Activated T-helper 1 cell treated with anti-CD3 and anti-CD28 coated beads, Interleukin-2, amount 50 U/mL, for 16 hours (primary cell): Measurements from ENCODE around the gene UGT1A1.

Experiments
- DNase-seq, 2 donors: peaks; one replicate each; pipeline ENCODE4 v3.0.0-alpha.2; 2020; ENCODE audit warnings: low read depth in 1 of 2, low spot score in 1 of 2

UGT1A1 gene

DNA sequence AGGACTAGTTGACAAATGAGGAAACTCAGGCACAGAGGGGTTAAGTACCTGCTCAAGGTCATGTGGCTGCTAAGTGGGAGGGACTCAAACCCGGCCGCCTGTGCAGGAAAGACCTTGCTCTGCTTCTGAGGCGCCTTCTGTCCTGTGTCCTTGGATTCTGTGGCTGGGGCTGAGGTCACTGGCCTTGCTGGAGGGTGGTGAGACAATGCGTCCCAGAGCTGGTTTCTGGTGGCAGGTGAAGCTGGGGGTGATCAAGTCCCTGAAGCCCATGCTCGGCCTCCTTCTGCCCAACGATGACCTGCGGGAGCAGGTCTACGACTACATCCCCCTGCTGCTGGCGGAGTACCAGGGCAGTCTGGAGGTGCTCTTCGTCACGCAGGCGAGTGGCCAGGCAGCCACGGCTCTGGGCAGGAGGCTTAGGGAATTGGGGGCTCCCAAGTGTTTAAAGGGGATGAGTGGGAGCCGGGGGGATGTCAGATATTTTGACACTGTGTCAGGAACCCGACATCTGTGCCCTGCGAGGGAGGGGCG, 34.1 kb downstream of the UGT1A1 start:
- DNase-seq: no peak

DNA sequence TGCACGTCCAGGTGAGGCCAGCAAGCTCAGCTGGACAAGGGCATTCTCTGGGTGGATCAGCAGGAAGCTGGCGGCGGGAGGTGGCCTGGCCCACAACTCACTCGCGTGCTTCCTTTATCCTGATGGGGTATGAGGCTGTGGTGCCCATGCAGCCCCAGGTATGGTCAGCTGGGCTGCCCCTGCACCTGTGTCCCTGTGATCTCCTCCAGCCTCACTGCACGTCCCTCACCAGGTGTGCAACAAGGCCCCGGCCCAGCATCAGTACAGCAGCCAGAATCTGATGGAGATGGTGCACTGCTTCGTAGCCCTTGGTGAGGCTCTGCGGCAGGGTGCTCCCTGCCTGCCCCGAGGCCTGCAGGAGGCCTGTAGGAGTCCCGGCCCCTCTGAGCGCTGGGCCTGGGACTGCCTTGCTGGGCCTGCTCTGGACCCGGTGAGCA, 35.7 kb downstream of the UGT1A1 start:
- no peak for DNase-seq

DNA sequence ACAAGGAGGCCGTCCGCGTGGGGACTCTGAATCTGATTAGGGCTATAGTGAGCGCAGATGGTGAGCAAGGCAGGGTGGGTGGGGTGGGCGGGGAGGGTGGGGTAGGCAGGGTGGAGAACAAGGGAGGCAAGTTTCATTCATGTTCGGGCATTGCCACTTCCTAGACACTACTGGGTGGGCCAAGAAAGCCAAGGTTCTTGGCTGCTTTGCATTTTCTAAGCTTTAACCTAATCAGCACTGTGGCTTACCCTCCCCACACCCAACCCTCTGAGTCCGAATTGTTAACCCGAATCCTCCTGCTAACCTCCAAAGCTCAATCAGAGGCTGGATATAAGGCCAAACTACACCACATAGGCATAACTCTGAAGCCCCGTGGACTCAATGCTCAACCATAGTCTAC, 36.2 kb downstream of the UGT1A1 start:
- DNase-seq: no peak

DNA sequence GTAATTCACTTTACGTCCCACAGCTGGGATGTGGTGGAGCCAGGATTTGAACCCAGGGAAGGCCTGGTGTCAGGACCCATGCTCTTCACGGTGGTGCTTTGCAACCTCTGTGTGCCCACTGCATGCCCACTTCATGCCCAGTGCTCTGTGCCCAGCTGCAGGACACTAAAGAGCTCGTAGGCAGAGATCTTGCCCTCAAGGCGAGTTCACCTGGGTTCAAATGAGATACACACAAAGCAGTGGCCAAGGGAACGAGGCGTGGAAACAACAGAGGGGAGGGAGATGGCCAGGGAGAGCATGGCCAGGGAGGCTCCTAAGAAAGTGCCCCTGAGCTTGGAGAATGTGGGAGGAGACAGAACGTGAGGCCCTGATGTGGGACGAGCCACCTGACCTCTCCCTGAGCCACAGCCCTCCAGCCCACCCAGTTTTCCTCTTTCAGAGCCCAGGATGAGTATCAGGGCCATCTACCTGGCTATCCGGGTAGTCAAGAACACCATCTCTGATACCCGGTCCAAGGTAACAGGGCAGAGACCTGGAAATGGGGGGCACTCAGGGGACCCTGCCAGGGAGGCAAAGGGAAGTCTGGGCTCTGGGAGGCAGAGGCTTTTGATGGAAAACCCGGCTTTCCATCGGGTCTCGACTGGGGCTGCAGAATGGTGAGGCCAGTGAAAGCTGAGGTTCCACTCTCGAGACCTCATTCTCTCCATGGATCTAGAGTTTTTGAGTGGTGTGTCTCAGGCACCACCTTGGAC, 38.4 kb downstream of the UGT1A1 start:
- no peak for DNase-seq

DNA sequence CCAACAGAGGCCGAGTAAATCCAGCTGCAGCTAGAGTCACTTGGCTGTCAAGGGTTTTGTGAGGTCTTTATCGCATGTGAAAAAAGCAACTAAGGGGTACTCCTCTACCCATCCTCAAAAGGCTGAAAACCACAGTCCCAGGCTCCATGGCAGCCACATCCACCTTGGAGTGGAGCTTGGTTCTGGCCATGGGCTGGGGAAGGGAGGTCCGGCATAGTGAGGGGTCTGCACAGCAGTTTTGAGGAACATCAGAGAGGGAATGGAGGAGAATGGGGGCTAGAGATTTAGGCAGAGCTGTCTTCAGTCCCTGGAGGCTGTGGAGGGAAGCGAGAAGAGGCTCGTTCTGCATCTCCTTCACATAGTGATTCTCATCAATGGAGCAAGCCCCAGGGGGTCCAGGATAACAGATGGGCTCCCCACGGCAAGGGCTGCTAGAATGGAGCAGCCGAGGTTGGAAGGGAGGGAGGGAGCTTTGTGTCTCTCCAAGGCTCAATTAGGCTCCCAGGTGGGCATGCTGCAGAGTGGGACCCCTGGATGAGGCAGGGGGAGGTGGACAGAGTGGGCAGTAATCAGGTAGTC, 39.1 kb downstream of the UGT1A1 start:
- DNase-seq: no peak

DNA sequence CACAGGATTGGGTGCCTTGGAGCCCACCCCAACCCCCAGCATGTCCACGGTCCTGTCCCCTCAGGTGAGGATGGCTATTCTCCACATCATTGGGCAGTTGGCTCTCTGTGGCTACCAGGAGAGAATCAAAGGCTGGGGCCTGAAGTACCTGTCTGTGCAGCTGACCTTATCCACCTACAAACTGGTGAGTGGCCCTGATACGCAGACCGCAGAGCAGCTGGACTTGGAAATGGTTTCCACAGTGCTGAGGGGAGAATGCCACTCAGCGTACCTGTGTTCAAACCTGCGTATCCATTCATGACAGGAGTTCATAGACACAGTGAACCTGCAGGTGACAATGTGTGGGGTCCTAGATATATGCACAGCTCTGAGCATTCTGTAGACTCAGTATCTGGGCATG, 39.6 kb downstream of the UGT1A1 start:
- no peak for DNase-seq

DNA sequence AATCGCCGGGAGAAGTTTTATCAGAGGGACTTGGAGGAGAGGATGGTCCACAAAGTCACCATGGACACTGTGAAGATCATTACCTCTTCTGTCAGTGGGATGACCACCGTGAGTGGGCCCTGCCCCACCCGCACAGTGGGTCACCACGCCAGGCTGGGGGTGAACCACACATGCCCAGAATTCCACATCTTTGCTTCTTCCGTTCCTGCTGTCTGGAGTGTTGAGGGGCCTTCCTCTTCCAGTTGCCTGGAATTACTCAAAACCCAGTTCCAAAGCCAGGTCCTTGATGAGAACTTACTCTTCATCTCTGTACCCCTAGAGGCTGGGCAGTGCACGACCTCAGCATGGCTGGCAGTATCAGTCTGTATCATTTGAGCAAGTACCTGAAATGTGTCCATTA, 40.1 kb downstream of the UGT1A1 start:
- DNase-seq: no peak

DNA sequence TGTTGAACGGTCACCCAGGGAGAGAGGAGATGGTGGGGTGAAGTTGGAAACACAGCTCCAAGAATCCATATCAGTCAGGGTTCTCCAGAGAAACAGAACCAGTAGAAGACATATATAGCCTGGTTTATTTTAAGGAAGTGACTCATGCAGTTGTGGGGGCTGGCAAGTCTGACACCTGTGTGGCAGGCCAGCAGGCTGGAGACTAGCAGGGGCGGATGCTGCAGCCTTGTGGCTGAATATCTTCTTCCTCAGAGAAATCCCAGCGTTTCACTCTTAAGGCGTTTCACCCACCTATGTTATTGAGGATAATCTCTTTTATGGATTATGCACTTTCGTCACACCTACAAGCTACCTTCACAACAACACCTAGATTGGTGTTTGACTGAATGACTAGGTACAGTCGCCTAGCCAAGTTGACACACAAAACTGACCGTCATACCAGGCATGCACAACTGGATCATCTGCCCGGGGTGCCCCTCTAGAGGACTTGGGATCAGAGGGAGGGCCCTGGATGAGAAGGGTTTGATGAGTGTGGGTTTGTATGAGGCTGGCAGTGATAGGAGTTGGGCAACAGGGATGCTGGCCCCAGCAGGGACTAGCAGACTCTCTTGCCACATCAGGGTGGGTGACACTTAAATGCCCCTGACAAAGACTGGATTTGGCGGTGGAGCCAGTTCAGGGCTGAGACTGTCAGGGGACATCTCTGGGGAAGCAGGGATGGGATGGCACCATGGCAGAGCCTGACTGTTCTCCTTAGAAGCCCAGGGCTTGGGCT, 41.5 kb downstream of the UGT1A1 start:
- no peak for DNase-seq

DNA sequence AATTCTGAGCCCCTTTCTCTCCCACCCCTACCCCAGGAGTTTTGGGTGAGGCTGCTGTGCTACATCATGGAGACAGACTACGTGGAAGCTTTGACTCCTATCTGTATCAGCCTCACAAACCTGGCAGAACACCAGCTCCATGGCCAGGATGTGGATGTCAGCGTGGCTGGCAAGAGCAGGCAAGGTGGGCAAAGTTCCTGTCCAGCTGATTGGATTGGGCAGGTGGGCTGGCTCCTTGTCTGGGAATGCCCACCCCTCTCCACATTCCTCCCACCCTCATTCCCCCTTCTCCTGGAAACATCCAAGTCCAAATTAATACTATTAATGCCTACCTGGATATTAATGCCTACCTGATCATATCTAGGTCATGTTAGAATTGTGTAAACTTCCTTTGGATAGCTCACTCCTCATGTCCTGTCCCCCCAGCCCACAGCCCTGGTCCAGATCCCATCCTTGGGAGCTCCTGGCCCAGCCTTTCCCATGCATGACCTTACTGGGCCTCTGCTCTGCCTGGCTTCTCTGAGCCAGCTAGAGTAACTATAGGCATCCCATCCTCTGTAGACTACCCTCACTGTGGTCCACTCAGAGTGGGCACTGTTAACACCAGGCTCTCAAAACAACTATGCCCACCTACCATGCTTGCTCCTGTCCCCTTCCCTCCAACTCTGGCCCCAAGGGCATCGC, 42.2 kb downstream of the UGT1A1 start:
- no peak for DNase-seq

DNA sequence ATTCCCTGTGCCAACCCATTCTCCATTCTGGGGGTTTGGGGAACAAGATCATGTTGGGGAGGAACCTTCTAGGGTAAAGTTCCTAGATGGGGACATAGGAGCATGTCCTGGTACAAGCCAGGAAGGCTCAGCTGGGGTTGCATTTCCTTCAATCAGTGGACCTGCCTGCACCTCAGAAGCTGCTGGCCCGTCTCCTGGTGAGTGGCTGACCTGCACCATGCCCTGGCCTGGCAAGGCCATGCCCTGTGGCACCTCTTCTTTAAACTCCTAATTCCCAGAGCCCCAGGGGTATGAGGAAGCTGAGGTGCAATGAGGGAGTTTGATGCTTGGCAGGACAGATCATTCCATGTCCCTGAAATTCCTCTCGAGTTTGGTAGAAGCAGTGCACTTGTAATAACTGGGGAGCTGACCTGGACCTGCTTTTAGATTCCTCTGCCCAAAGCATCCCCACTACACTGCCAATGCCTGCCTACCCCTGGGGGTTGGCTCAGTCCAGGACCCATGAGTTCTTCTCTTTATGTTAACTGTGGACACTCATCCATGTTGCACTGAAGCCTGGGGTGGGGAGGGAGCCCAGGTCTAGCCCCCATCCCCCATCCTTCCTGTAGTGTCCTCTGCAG, 43.3 kb downstream of the UGT1A1 start:
- no peak for DNase-seq

DNA sequence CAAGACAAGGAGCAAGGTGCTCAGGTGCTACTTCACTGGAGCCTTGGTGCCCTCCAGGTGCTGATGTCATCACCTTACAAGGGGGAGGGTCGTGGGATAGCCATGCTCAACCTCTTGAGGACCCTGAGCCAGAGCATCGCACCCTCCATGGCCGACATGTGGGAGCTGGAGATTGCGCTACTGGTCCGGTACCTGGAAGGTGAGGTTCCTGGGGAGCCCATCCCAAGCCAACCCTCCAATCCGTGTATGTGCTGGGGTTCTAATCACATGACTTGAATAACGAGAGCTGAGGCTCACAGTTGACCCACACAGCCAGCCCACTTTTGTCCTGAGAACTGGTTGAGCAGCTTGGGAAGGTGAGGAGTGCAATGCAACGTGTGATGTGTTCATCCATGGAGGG, 43.9 kb downstream of the UGT1A1 start:
- DNase-seq: no peak

DNA sequence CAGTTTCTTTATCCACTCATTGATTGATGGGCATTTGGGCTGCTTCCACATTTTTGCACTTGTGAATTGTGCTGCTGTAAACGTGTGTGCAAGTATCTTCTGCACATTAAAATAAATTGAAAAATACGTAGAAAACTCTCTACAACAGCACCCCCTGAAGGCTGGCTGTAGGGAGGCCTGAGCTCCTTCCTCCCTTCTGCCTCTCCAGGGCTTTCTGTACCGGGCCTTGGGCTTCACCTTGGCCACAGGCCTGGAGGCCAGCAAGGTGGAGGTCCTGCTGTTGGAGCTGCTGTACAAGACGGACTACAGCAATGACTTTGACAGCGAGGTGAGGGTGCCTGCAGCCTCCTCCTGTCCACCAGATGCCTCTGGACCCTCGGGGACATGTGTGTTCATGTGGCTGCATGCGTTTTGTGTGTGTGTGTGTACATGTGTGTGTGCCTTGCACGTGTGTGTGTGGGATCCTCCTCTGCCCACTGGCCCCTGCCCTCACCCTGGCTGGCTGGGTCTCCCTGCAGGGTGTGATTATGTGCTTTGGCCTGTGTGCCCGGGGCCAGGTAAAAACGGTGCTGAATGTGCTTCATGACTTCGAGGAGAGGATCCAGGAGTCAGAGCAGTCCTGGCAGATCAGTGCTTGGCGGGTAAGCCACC, 47.3 kb downstream of the UGT1A1 start:
- no peak for DNase-seq

DNA sequence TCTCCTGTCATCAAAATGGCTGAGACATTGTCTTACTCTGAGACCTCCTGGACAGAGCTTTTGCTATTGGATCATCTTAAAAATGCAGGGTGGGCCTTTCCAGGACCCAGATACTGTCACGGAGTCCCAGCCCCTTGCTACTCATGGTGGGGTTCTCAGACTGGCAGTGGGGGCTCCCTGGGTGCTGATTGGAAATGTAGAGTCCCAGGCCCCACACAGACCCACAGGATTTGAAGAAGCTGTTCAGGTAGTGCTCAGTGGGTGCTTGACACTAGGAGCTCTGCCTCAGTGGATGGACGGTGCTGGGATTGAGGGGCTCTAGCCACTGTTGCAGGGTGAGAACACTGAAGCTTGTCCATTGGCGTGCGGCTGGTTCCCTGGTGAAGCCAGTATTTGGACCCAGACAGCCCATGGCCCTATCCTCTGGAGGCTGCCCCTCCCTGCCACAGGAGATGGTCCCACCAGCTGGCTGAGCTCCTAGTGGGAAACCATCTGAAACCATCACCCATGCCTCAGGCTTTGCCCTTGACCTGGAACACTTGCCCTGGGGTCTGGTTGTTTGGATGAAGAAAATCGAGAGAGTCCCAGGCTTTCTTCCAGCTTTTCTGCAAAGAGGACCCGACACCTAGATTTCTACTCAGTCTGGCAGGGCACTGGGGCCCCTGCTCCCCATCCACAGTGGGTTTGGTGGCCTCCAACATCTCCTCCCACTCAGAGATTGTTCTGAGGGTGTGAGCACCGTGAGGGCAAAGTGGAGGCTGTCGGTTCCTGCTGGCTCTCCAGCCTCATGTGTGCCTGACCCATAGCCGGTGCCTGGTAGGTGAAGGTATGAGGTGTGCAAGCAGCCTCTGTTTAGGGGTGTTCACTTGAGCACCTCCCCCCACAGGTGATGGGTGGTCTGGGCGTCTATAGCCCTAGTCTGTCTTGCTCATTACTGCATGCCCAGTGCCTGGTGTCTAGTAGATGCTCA, 48.2 kb downstream of the UGT1A1 start:
- no peak for DNase-seq

DNA sequence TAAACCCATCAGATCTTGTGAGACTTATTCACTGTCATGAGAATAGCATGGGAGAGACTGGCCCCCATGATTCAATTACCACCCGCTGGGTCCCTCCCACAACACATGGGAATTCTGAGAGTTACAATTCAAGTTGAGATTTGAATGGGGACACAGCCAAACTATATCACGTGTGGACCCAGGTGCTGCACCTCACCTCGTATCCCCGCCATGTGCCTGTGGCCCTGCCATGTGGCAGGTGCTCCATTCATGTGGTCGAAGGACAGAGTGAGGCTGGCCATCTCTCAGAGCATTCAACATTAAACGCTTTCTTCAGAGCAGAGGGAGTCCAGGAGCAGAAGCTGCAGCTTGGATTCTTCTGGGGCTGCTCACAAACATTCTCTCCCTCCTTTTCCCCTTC, 50.3 kb downstream of the UGT1A1 start:
- no peak for DNase-seq

DNA sequence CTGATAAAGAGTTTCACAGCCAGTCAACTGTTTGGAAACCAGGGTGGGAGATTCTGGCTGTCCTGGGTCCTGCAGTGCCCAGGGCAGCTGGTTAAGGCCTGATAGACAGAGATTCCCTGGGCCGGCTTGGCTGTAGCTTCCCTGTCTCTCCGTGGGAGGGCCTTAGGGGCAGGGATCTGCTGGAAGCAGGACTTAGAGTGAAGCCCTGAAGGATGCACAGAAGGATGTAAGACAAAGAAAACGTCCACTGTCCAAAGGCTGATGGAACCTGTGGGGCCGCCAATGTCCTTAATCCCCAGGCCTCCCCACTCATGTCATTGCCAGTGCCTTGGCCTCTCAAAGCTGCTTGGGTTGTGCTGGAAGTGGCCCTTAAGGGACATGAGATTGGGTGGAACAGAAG, 51.0 kb downstream of the UGT1A1 start:
- no peak for DNase-seq

DNA sequence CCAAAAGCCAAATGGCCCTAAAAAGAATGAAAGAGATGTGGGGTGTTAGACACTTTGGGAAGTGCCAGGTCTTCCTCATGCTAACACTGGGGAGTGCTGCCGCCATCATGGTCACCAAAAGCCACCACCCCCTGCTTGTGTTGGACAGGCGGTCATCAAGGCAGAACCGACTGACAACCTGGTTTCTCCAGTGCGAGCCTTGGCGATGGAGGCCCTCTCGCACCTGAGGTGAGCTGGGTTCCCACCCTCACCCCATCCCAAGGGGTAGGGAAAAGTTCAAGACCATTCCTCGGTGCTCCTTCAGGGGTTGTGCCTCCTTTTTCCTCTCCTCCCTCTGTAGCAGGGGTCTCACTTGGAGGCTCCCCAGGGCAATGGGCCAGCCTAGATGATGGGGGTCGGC, 51.7 kb downstream of the UGT1A1 start:
- no peak for DNase-seq

DNA sequence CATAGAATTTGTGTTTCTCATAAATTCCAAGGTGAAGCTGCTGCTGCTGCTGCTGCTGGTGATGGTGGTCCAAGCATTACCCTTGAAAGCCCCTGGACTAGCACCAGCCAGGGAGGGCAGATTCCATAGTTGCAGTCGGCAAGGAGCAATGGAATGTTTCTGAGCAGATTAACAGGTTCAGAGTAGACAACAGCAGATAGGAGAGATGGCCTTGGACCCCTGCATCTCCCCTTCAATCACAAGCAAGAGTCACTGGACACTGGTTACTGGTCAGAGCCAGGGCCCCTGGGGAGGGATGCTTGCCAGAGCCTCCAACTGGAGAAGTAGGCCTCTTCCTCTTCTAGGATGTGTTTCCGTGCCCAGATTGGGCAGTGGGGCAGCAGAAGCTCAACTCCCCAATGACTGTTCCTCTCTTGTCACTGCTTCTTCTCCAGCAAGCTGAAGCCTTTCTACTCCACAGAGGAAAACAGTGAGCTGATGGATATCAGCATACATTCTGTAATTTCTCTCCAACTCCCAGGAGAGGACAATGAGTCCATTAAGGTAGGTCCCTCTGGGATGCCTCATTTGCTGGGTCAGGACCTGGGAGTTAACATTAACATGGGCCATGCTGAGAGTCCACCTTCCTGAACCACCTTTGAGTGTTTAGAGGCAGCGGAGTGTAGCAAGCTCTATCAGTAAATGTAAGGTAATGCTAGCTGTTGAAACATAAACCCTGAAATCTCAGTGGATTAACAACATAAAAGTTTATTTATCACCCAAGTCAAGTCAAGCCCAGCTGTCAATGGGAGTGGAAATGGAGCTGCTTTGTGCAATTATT, 53.4 kb downstream of the UGT1A1 start:
- DNase-seq: no peak

DNA sequence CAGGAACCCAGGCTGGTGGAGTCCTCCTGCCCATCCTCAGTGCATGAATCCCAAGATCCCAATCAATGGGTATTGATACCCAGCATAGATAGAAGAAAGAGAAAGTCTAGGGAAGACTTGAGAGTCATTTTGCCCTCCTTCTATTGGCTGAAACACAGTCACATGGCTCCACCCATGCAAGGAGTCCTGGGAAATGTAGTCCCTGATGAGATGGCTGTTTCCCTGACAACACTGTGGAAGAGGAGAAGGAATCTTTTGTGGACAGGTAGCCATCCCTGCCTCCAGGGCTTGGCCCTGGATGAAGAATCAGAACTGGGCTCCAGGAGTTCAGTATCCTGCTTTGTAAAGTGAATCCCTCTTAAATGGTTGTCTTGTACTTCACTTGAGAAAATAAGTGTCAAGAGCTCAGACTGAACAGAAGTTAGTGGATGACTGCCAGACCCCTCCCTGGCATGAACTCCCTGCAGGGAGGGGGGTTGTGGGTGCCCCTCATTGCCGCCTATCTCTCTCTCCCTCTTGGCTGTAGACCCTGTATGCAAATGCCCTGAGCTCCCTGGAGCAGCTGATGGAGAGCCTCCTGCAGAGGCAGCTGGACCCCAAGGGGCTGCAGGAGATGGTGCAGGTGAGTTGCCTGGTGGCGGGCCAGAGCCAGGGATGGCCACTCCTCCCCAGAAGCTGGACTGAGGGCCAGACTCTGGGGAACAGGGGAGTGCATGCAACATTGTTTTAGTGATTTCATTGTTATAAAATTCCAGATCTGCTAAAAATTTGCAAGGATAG, 54.2 kb downstream of the UGT1A1 start:
- DNase-seq: no peak
